Progenitor cell of endocrine pancreas (in vitro differentiated cells): ENCODE data around the gene AKT2. TPM values are rescaled to one million over a fixed set of nuclear protein-coding genes. Genes with fewer than 3 reads are reported as not detected.

ENCODE experiments used
- DNase-seq: peaks from one replicate; pipeline ENCODE4 v3.0.0; 2021; ENCODE audit warnings: low spot score; ENCODE audit not compliant: unreplicated experiment
- H3K27ac Mint-ChIP-seq: 2 replicates; pipeline ENCODE4 v1.8.0; 2021; ENCODE audit warnings: mild to moderate bottlenecking, moderate library complexity, mixed read lengths
- H3K27me3 Mint-ChIP-seq: 2 replicates; pipeline ENCODE4 v1.8.0; 2021; ENCODE audit warnings: mixed read lengths
- H3K36me3 Mint-ChIP-seq: 2 replicates; pipeline ENCODE4 v1.8.0; 2022; ENCODE audit warnings: mixed read lengths; ENCODE audit not compliant: insufficient read depth
- H3K4me1 Mint-ChIP-seq: 2 replicates; pipeline ENCODE4 v1.8.0; 2021; ENCODE audit warnings: low read depth, mixed read lengths
- H3K4me3 Mint-ChIP-seq: 2 replicates; pipeline ENCODE4 v1.8.0; 2021; ENCODE audit warnings: low read depth, mild to moderate bottlenecking, moderate library complexity, mixed read lengths
- H3K9me3 Mint-ChIP-seq: 2 replicates; pipeline ENCODE4 v1.8.0; 2021; ENCODE audit warnings: low read depth, mixed read lengths
- total RNA-seq: library from RNA; stranded (reverse); gene quantifications from 2 replicates; pipeline ENCODE4 v1.2.1, GENCODE V29; 2021
- TF ChIP-seq, protein P1 (sequence below): fragments of 200-600 bp; sonication (generic); IDR thresholded peaks from one replicate; pipeline ENCODE4 v1.5.0; 2021; ENCODE audit warnings: antibody characterized with exemption, mild to moderate bottlenecking; ENCODE audit not compliant: unreplicated experiment

Gene AKT2
- total RNA-seq, 1 donor from 2014 or later: 200 TPM

DNA sequence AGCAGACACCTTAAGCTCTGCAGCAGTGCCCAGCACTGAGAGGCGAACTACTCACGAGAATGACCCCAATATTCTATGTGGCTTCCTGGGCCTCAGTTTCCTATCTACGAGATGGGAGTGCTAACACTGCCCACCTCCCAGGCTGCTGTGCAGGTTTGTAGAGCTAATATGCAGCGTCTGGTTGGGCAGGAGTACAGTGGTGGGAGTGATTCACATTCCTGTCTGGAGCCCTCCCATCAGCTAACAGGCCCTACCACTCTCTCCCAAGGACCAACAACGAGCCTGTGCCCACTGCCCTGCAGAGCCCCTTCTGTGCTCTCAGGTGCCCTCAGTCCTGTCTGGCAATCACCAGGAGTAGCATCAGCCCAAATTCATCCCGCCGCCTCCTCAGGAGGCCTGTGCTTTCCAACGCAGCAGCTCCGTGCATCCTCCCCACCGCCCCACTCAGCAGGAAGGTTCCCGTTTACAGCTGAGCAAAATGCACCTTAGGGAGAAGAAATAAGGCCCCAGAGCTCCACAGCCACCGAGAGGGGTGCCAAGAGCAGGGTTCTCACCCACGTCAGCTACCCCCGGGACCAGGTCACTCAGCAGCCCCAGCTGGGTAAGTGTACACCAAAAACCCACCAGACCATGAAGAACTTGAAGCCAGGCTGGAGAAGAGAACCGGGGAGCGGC lies 6.6 kb downstream of the AKT2 start:
- peak overlapping the region; percentile 13 for H3K27ac Mint-ChIP-seq
- TF ChIP-seq, protein P1, sequence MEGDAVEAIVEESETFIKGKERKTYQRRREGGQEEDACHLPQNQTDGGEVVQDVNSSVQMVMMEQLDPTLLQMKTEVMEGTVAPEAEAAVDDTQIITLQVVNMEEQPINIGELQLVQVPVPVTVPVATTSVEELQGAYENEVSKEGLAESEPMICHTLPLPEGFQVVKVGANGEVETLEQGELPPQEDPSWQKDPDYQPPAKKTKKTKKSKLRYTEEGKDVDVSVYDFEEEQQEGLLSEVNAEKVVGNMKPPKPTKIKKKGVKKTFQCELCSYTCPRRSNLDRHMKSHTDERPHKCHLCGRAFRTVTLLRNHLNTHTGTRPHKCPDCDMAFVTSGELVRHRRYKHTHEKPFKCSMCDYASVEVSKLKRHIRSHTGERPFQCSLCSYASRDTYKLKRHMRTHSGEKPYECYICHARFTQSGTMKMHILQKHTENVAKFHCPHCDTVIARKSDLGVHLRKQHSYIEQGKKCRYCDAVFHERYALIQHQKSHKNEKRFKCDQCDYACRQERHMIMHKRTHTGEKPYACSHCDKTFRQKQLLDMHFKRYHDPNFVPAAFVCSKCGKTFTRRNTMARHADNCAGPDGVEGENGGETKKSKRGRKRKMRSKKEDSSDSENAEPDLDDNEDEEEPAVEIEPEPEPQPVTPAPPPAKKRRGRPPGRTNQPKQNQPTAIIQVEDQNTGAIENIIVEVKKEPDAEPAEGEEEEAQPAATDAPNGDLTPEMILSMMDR: no peak
- no peak for DNase-seq
- H3K4me3 Mint-ChIP-seq: no peak overlapping the region
- no peaks in the 10 kb centered on the region for H3K27me3 Mint-ChIP-seq
- H3K9me3 Mint-ChIP-seq: no peaks in the 10 kb centered on the region
- no peaks in the 10 kb centered on the region for H3K36me3 Mint-ChIP-seq
- peaks cover 23% of the 10 kb centered on the region for H3K4me1 Mint-ChIP-seq

DNA sequence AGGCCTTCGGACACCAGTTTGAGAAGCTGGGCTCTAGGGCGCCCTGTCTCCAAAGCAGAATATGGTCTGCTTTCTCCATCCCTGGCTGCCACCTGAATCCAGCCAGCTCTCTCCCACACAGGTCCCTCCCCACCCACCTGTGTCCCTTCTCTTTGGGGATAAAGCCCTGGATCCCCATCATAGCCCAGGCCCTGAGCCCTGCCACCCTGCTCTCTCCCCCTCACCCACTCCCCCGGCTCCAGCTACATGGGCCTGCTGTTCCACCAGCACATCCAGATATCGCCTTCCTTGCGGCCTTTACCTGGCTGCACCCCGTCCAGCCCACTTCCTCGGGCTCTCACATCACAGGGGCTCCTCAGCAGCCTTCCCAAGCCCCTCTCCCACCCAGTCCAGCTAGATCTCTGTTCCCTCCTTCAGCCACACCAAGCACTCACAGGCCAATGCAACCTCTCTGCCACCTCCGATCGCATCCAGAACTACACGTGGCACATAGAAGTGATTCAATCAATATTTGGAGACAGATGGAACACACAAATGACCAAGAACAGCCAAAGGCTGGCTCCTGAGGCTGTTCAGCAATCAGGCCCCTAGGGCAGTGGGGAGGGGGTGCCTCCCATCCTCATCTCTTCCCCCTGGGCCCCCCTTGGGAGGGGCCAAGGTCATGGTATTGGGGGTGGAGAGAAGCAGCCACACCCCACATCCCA lies 7.6 kb downstream of the AKT2 start:
- no peaks in the 10 kb centered on the region for H3K36me3 Mint-ChIP-seq

DNA sequence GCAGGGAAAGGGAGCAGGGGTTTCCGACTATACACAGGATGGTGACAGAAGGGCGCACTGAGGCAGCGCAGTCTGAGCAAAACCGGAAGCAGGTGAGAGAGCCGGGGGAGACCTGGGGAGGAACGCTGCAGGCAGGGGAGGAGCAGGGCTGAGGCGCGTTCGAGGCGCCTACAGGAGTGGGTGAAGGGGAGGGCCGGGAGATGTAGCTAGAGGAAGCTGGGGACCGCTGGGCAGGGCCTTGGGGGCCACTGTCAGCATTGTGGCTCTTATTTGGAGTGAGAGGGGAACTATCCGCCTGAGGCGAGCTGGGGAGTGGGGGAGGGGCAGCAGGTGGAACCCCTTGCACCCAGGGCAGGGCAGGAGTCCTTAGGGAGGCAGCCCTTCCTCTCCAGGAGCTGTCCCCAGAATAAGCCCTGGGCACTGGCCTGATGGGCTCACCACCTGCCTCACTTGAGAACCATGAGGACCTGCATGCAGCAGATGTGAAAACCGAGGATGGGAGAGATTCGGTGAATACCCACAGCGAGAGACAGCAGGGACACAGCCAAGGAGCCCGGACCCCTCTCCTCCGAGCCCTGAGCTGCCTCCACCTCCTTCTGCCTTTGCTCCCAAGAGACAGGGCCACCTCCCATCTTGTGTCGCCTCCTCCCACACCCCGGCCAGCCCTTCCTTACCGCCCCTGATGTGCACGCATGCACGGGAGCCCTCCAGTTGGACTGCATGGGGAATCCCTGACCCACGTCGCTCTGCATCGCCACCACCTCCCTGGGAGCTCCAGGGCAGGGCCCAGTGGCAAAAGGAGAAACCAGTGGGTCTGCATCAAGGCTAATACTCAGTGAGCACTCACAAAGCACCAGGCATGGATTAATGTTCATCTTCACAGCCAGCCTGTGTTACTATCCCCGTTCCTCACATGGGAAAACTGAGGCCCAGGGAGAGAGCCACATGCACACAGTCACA lies 10.3 kb downstream of the AKT2 start:
- no peaks in the 10 kb centered on the region for H3K27me3 Mint-ChIP-seq
- no peak overlapping the region for H3K27ac Mint-ChIP-seq
- no peaks in the 10 kb centered on the region for H3K9me3 Mint-ChIP-seq
- peaks cover 14% of the 10 kb centered on the region for H3K4me1 Mint-ChIP-seq
- TF ChIP-seq, protein P1: no peak
- DNase-seq: no peak
- no peak overlapping the region for H3K4me3 Mint-ChIP-seq
- no peaks in the 10 kb centered on the region for H3K36me3 Mint-ChIP-seq

More for the DNA sequence above, 7.6 kb downstream of the AKT2 start:
- no peak for DNase-seq
- Mint-ChIP-seq H3K27ac (peak overlapping the region; percentile 63), H3K27me3 (no peaks in the 10 kb centered on the region), H3K4me3 (no peak overlapping the region), H3K9me3 (no peaks in the 10 kb centered on the region), H3K4me1 (peaks cover 17% of the 10 kb centered on the region)
- TF ChIP-seq, protein P1: no peak

DNA sequence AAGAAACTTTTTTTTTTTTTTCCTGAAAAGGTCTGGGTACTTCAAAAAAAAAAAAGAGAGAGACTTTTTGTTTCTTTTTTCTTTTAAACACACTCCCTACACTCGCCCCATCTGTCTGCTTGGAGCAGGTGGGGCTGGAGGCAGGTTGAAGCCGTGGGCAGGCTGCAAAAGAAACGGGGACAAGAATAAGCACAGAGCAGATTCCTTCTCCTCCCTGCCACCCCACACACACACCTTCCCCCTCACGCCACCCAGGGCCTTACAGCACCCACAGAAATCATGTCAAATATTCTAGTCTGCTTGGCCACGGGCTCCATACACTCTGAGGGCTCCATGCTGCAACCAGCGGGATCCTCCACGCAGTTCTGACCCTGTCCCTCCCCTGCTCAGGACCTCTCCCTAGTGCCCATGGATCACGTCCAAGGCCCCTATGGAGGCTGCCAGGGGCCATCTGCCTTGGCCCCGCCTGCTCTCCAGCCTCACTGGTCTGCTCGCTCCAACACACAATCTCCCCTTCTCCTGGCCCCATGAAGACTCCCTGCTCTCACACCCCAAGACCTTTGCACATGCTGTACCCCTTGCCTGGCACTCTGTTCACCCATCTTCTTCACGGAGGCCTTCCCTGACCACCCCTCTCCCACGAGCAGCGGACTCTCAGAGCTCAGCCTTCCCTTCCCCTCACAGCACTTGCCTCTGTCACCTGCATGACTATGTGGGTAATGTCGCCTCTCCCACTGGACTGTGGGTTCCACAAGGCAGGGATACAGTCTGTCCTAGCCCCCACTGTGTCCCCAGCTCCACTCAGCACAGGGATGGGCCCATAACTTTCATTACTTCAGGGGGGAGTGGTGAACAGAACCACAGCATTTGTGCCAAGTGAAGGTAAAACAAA lies 11.4 kb downstream of the AKT2 start:
- Mint-ChIP-seq H3K27ac (peak overlapping the region; percentile 86), H3K4me1 (peaks cover 13% of the 10 kb centered on the region), H3K4me3 (no peak overlapping the region), H3K9me3 (no peaks in the 10 kb centered on the region), H3K27me3 (no peaks in the 10 kb centered on the region), H3K36me3 (peaks cover 1% of the 10 kb centered on the region)
- TF ChIP-seq, protein P1: no peak
- no peak for DNase-seq
